Gastroesophageal sphincter (tissue), 4 donors: Measurements from ENCODE around the gene FAM53B. TPM values are rescaled to one million over a fixed set of nuclear protein-coding genes. Genes with fewer than 3 reads are reported as not detected.

Experiments used
- ATAC-seq: fragments of 150-250 bp; one replicate; pipeline ENCODE4 v1.9.1; 2016; ENCODE audit warnings: mild to moderate bottlenecking, moderate library complexity
- H3K27ac ChIP-seq, 4 donors: fragments of 200-600 bp; sonication (generic) in 3 of 4; 1 replicate in 3 of 4; 2 replicates in 1 of 4; pipeline ENCODE4 v1.5.1; 2016 to 2019
- H3K27me3 ChIP-seq: fragments of 200-600 bp; sonication (generic); one replicate; pipeline ENCODE4 v1.5.1; 2019
- H3K36me3 ChIP-seq, 2 donors: fragments of 200-600 bp; sonication (generic); one replicate each; pipeline ENCODE4 v1.5.1; 2019; ENCODE audit warnings: control low read depth in 1 of 2
- H3K4me1 ChIP-seq, 3 donors: fragments of 200-600 bp; sonication (generic); 1 replicate in 2 of 3; 2 replicates in 1 of 3; pipeline ENCODE4 v1.5.1; 2016 to 2019; ENCODE audit warnings: control low read depth in 2 of 3
- H3K4me3 ChIP-seq, 2 donors: fragments of 200-600 bp; sonication (generic); one replicate each; pipeline ENCODE4 v1.5.1; 2019; ENCODE audit warnings: mild to moderate bottlenecking in 1 of 2, moderate library complexity in 1 of 2
- H3K9me3 ChIP-seq, 3 donors: fragments of 200-600 bp; sonication (generic); one replicate each; pipeline ENCODE4 v1.5.1; 2017 to 2019; ENCODE audit warnings: control low read depth in 2 of 3
- EP300 ChIP-seq: sonication (generic); formaldehyde crosslinking; IDR thresholded peaks from one replicate; pipeline ENCODE4 v1.6.1; 2017; ENCODE audit warnings: antibody characterized with exemption, mild to moderate bottlenecking
- POLR2A ChIP-seq, 2 donors: fragments of 450-650 bp; IDR thresholded peaks; one replicate each; pipeline ENCODE4 v1.6.1; 2017; ENCODE audit warnings: antibody characterized with exemption in 2 of 2, mild to moderate bottlenecking in 2 of 2, moderate library complexity in 1 of 2
- POLR2AphosphoS5 ChIP-seq: sonication (generic); formaldehyde crosslinking; IDR thresholded peaks from one replicate; pipeline ENCODE4 v1.6.1; 2017; ENCODE audit warnings: antibody characterized with exemption
- WGBS, 2 donors: methylation state at CpG; one replicate each; pipeline ENCODE4 v1.1.5; 2018; ENCODE audit warnings: low coverage in 1 of 2; 5-methylcytosine and 5-hydroxymethylcytosine counted together
- total RNA-seq, 4 donors: library from RNA; depleted of rRNA; stranded (reverse); fragments of >200 nt; gene quantifications; one replicate each; pipeline ENCODE4 v1.1.0, GENCODE V29; 2016
- TF ChIP-seq, protein P1 (sequence below), 4 experiments: fragments of 200-600 bp in 2 of 4; fragments of 450-650 bp in 2 of 4; sonication (generic) in 1 of 4; IDR thresholded peaks; one replicate each; pipeline ENCODE4 v1.5.1; 2017 to 2019; ENCODE audit warnings: antibody characterized with exemption in 4 of 4, mild to moderate bottlenecking in 2 of 4, moderate library complexity in 2 of 4

The FAM53B gene
- total RNA-seq, 4 donors from 2014 or later = 24.5 to 33.0 (median 30.2) TPM

GRCh38 chr10:124723826-124724225, 20.4 kb downstream of the FAM53B start:
- H3K4me3 ChIP-seq = peak overlapping the region in 1 of 2 donors; percentile 3
- H3K9me3 ChIP-seq = no peaks in the 10 kb centered on the region
- no peaks in the 10 kb centered on the region for H3K36me3 ChIP-seq
- 30 to 47% methylated on average over 4 to 8 of the region's 9 CpGs for WGBS, 2 donors
- TF ChIP-seq POLR2A (IDR thresholded peaks at IDR 0.05) (no peak), EP300 (no peak), POLR2AphosphoS5 (no peak)
- TF ChIP-seq, protein P1, sequence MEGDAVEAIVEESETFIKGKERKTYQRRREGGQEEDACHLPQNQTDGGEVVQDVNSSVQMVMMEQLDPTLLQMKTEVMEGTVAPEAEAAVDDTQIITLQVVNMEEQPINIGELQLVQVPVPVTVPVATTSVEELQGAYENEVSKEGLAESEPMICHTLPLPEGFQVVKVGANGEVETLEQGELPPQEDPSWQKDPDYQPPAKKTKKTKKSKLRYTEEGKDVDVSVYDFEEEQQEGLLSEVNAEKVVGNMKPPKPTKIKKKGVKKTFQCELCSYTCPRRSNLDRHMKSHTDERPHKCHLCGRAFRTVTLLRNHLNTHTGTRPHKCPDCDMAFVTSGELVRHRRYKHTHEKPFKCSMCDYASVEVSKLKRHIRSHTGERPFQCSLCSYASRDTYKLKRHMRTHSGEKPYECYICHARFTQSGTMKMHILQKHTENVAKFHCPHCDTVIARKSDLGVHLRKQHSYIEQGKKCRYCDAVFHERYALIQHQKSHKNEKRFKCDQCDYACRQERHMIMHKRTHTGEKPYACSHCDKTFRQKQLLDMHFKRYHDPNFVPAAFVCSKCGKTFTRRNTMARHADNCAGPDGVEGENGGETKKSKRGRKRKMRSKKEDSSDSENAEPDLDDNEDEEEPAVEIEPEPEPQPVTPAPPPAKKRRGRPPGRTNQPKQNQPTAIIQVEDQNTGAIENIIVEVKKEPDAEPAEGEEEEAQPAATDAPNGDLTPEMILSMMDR (IDR thresholded peaks at IDR 0.05) = no peak
- no peaks in the 10 kb centered on the region for H3K27me3 ChIP-seq
- ATAC-seq = no peak
- peaks cover 0 to 99% (median 68%) of the 10 kb centered on the region in 3 donors for H3K4me1 ChIP-seq
- peak overlapping the region; percentile 16 to 87 (median 80) for H3K27ac ChIP-seq

DNA sequence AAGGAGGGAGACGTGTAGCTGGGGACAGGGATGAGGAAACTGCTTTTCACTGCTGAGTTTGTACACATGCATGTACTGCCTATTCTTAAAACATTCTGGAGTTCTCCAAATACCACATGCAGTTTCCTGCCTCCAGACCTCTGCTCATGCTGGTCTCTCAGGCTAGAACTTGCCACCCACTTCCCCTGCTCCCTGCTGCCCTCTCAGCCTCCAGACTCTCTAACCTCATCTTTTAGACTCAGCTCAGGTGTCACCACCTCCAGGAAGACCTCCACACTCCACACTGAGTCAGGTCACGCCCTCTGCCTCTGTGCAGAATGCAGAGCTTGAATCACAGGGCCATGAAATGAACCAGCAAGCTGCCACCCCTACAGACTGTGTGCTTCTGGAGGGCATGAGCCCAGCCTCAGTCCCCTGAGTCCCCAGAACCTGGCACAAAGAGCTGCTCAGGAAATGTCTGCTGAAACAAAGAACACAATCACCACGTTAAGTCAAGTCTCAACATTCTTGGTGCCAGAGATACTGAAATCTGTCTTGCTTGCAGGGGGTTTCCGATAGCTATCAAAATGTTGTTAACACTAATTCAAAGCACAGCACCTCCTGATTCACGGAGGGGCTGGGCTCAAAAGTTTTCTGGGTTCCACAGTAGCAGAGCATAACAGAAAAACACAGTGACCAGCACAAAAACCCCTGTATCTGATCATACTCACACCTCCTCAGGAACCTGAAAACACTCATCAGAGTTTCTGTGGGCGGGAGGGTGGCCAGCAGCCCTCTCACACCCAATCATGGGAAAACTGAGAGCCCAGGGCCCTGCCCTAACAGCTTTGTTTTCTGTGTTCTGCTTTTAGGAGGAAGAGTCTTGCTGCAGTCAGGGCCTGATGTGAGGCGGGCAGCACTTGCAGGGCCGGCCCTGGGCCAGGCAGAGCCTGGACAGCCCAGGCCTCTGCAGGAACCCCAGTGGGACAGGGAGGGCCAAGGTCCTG, 21.1 kb downstream of the FAM53B start:
- Histone ChIP-seq H3K27me3 (no peaks in the 10 kb centered on the region), H3K36me3 (no peaks in the 10 kb centered on the region), H3K4me3 (peak overlapping the region in 1 of 2 donors; percentile 3), H3K27ac (peak overlapping the region; percentile 16 to 87 (median 80)), H3K4me1 (peaks cover 0 to 99% (median 68%) of the 10 kb centered on the region in 3 donors), H3K9me3 (no peaks in the 10 kb centered on the region)
- peak; percentile 53 for ATAC-seq
- peak in 1 of 2 donors; percentile 30 for TF ChIP-seq POLR2A (IDR thresholded peaks at IDR 0.05)
- TF ChIP-seq, protein P1 (IDR thresholded peaks at IDR 0.05) = no peak
- 35 to 36% methylated on average over 4 of the region's 8 CpGs for WGBS, 2 donors

DNA sequence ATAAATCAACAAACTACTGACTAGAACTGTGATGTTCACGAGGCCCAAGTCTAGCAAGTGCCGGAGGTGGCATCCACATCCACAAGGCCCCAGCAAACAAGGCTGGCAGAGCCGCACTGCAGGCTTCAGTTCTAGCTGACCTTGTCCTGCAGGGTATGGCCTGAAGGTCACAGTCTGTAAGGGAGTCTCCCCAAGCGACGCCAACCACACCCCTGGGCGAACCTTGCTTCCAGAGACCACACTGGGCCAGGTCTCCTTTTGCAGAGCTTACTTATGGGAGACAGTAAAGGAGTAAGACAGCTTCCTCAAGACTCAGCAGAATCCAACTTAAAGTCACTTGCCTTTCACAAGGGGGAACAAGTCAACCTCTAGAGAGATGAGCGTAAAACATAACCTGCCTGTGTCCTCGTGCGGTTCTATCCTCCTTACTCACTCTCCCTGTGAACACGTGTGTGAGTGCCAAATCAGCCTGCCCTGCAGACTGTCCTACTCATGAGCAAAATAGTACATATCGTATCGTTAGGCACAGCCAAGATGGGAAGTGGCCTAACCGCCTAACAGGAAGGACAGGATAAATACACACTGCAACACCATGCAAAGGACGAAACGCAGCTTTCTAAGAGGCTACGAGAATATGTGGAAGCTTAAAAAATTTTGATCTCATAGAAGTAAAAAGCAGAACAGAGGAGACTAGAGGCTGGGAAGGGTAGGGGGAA, 22.7 kb downstream of the FAM53B start:
- Histone ChIP-seq H3K4me1 (peaks cover 0 to 99% (median 63%) of the 10 kb centered on the region in 3 donors), H3K9me3 (no peaks in the 10 kb centered on the region), H3K27ac (peak overlapping the region in 3 of 4 donors; percentile 56 to 80 (median 79)), H3K27me3 (no peaks in the 10 kb centered on the region), H3K4me3 (no peak overlapping the region), H3K36me3 (no peaks in the 10 kb centered on the region)
- WGBS, 2 donors = 47 to 52% methylated on average over 7 to 10 of the region's 16 CpGs
- ATAC-seq = peak; percentile 66
- peak; percentile 35 for TF ChIP-seq POLR2AphosphoS5
- TF ChIP-seq EP300 = no peak
- TF ChIP-seq, protein P1 (IDR thresholded peaks at IDR 0.05) = no peak
- no peak for TF ChIP-seq POLR2A (IDR thresholded peaks at IDR 0.05)

DNA sequence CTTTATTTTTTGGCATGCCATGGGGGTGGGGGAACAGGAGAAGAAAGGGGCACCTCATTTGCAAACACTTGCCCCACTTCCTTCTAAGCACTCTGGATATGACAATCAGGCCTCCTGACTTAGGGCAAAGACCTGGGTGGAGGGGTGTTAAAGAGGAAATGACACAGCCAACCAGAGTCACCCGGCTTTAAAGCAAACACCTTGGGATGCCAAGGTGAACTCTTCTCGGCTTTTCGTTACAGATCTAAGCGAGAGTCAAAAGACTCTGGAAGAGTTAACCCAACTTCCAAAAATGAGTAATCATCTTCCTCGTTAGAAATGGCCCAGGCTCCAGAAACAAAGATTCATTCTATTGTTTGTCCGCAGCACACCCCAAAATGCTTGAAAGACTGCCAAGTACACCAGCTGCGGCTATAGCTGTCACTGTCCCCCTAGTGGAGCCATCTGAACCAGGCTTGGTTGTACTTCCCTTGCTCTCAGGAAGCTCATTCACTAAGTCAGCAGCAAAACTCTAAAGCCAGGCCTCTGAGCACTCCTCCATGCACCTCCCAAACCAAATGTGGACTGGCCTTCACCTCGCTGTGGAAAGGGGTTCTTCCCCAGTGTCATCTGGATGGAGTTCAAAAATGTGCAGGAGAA, 24.8 kb downstream of the FAM53B start:
- peak; percentile 25 for TF ChIP-seq POLR2AphosphoS5
- TF ChIP-seq, protein P1 (IDR thresholded peaks at IDR 0.05) = peak in 3 of 4 experiments; percentile 33 to 54 (median 50)
- no peak for TF ChIP-seq EP300
- H3K36me3 ChIP-seq = no peaks in the 10 kb centered on the region
- peak overlapping the region in 3 of 4 donors; percentile 21 to 64 (median 48) for H3K27ac ChIP-seq
- H3K27me3 ChIP-seq = no peaks in the 10 kb centered on the region
- no peak overlapping the region for H3K4me3 ChIP-seq
- H3K4me1 ChIP-seq = peaks cover 0 to 96% (median 54%) of the 10 kb centered on the region in 3 donors
- WGBS, 2 donors = 51 to 83% methylated on average over 1 to 6 of the region's 8 CpGs
- ATAC-seq = peak; percentile 29
- no peaks in the 10 kb centered on the region for H3K9me3 ChIP-seq
